ENCODE measurements around the gene CDCP2.

Gene CDCP2

GRCh38 chr1:54135436-54136120 lies 17.2 kb downstream of the CDCP2 start:
- no peak for DNase-seq

- no peak for DNase-seq
Measured at GRCh38 chr1:54134295-54134694, 18.5 kb downstream of the CDCP2 start.

GRCh38 chr1:54132495-54132894 lies 20.3 kb downstream of the CDCP2 start:
- DNase-seq = no peak

- no peak for DNase-seq
Measured at GRCh38 chr1:54131419-54131818, 21.4 kb downstream of the CDCP2 start.

- DNase-seq = no peak
Measured at GRCh38 chr1:54129858-54130257, 22.9 kb downstream of the CDCP2 start.

- no peak for DNase-seq
Measured at GRCh38 chr1:54127594-54128300, 25.1 kb downstream of the CDCP2 start.

GRCh38 chr1:54126271-54126815 lies 26.5 kb downstream of the CDCP2 start:
- DNase-seq = no peak

GRCh38 chr1:54125386-54126070 lies 27.3 kb downstream of the CDCP2 start:
- no peak for DNase-seq

GRCh38 chr1:54124906-54125305 lies 27.9 kb downstream of the CDCP2 start:
- no peak for DNase-seq

GRCh38 chr1:54124472-54124871 lies 28.3 kb downstream of the CDCP2 start:
- no peak for DNase-seq

GRCh38 chr1:54122992-54123391 lies 29.8 kb downstream of the CDCP2 start:
- no peak for DNase-seq

GRCh38 chr1:54122135-54122751 lies 30.6 kb downstream of the CDCP2 start:
- no peak for DNase-seq

- DNase-seq = peak; percentile 35
Measured at GRCh38 chr1:54121482-54122134, 31.2 kb downstream of the CDCP2 start.

GRCh38 chr1:54120698-54121481 lies 31.9 kb downstream of the CDCP2 start:
- DNase-seq = no peak

GRCh38 chr1:54120018-54120697 lies 32.6 kb downstream of the CDCP2 start:
- DNase-seq = no peak

- no peak for DNase-seq
Measured at GRCh38 chr1:54118704-54119103, 34.1 kb downstream of the CDCP2 start.

- DNase-seq = no peak
Measured at GRCh38 chr1:54117815-54118563, 34.8 kb downstream of the CDCP2 start.

GRCh38 chr1:54115520-54115919 lies 37.3 kb downstream of the CDCP2 start:
- DNase-seq = no peak

- no peak for DNase-seq
Measured at GRCh38 chr1:54114955-54115354, 37.8 kb downstream of the CDCP2 start.

- no peak for DNase-seq
Measured at GRCh38 chr1:54114001-54114400, 38.8 kb downstream of the CDCP2 start.

Data from NCI-H1092 (cell line).